ENCODE data around the gene DNAH14. TPM values are rescaled to one million over a fixed set of nuclear protein-coding genes. Genes with fewer than 3 reads are reported as not detected.
"Not testable (repeated sequence)": the region's sequence is repeated elsewhere in the genome, so short reads cannot be mapped to it uniquely, and the experiment has no call there.

DNAH14 gene
- total RNA-seq, 2 donors from 2014 or later: 5.8 to 7.7 TPM

GRCh38 chr1:224989615-224990014 lies 60.1 kb downstream of the DNAH14 start:
- Histone ChIP-seq H3K27ac (no peak overlapping the region), H3K4me3 (no peak overlapping the region), H3K4me1 (no peaks in the 10 kb centered on the region), H3K36me3 (no peaks in the 10 kb centered on the region), H3K27me3 (no peaks in the 10 kb centered on the region), H3K9me3 (peaks cover 0 to 10% of the 10 kb centered on the region in 2 donors)
- no peak for DNase-seq (ENCODE audit: low spot score)
- no peak for TF ChIP-seq CTCF (IDR thresholded peaks at IDR 0.05)

GRCh38 chr1:224991550-224991949 lies 62.1 kb downstream of the DNAH14 start:
- not testable (repeated sequence) for H3K36me3 ChIP-seq; H3K27ac ChIP-seq; DNase-seq (ENCODE audit: low spot score); H3K4me3 ChIP-seq; H3K27me3 ChIP-seq; H3K4me1 ChIP-seq
- peaks cover 0 to 27% of the 10 kb centered on the region in 2 donors for H3K9me3 ChIP-seq

- Histone ChIP-seq H3K4me1 (no peaks in the 10 kb centered on the region), H3K27me3 (no peaks in the 10 kb centered on the region), H3K9me3 (peaks cover 0 to 32% of the 10 kb centered on the region in 2 donors), H3K36me3 (no peaks in the 10 kb centered on the region), H3K4me3 (no peak overlapping the region), H3K27ac (no peak overlapping the region)
- no peak for TF ChIP-seq CTCF (IDR thresholded peaks at IDR 0.05)
- no peak for DNase-seq (ENCODE audit: low spot score)
Observed at GRCh38 chr1:224995602-224996001, 66.1 kb downstream of the DNAH14 start.

GRCh38 chr1:224996266-224996665 lies 66.8 kb downstream of the DNAH14 start:
- Histone ChIP-seq H3K9me3 (peaks cover 0 to 32% of the 10 kb centered on the region in 2 donors), H3K27me3 (no peaks in the 10 kb centered on the region), H3K36me3 (no peaks in the 10 kb centered on the region), H3K4me3 (no peak overlapping the region), H3K4me1 (no peaks in the 10 kb centered on the region), H3K27ac (no peak overlapping the region)
- no peak for TF ChIP-seq CTCF (IDR thresholded peaks at IDR 0.05)
- no peak for DNase-seq (ENCODE audit: low spot score)

- Histone ChIP-seq H3K4me1 (no peaks in the 10 kb centered on the region), H3K27me3 (no peaks in the 10 kb centered on the region), H3K4me3 (no peak overlapping the region), H3K36me3 (no peaks in the 10 kb centered on the region), H3K27ac (no peak overlapping the region), H3K9me3 (peaks cover 0 to 26% of the 10 kb centered on the region in 2 donors)
- no peak for DNase-seq (ENCODE audit: low spot score)
- no peak for TF ChIP-seq CTCF (IDR thresholded peaks at IDR 0.05)
Observed at GRCh38 chr1:224998185-224998584, 68.7 kb downstream of the DNAH14 start.

- DNase-seq (ENCODE audit: low spot score): no peak
Observed at GRCh38 chr1:225004396-225004795, 74.9 kb downstream of the DNAH14 start.

GRCh38 chr1:225006352-225006751 lies 76.9 kb downstream of the DNAH14 start:
- not testable (repeated sequence) for H3K27ac ChIP-seq, H3K27me3 ChIP-seq

More at GRCh38 chr1:225004396-225004795, 74.9 kb downstream of the DNAH14 start:
- no peaks in the 10 kb centered on the region for H3K4me1 ChIP-seq
- H3K27me3 ChIP-seq: no peaks in the 10 kb centered on the region
- peaks cover 0 to 18% of the 10 kb centered on the region in 2 donors for H3K9me3 ChIP-seq
- H3K27ac ChIP-seq: no peak overlapping the region
- TF ChIP-seq CTCF (IDR thresholded peaks at IDR 0.05): no peak
- no peaks in the 10 kb centered on the region for H3K36me3 ChIP-seq
- H3K4me3 ChIP-seq: no peak overlapping the region

GRCh38 chr1:225008050-225008449 lies 78.6 kb downstream of the DNAH14 start:
- H3K4me1 ChIP-seq: not testable (repeated sequence)

More at GRCh38 chr1:225006352-225006751, 76.9 kb downstream of the DNAH14 start:
- not testable (repeated sequence) for H3K4me3 ChIP-seq; H3K36me3 ChIP-seq; H3K4me1 ChIP-seq; DNase-seq (ENCODE audit: low spot score)
- peaks cover 0 to 12% of the 10 kb centered on the region in 2 donors for H3K9me3 ChIP-seq

More at GRCh38 chr1:225008050-225008449, 78.6 kb downstream of the DNAH14 start:
- not testable (repeated sequence) for H3K27me3 ChIP-seq; H3K4me3 ChIP-seq; H3K27ac ChIP-seq; H3K36me3 ChIP-seq; DNase-seq (ENCODE audit: low spot score)
- peaks cover 0 to 12% of the 10 kb centered on the region in 2 donors for H3K9me3 ChIP-seq

Data from right atrium auricular region (tissue), 2 donors.